Mononuclear cell (primary cell): ENCODE data around the gene COPS4. TPM values are rescaled to one million over a fixed set of nuclear protein-coding genes. Genes with fewer than 3 reads are reported as not detected.
"Not testable (repeated sequence)": the region's sequence is repeated elsewhere in the genome, so short reads cannot be mapped to it uniquely, and the experiment has no call there.

ENCODE experiments used
- H3K27me3 ChIP-seq: 2 replicates; pipeline ENCODE4 v1.6.0; 2011; ENCODE audit warnings: low read length, control low read depth; ENCODE audit not compliant: insufficient read depth
- H3K4me1 ChIP-seq: 2 replicates; pipeline ENCODE4 v1.5.1; 2011; ENCODE audit warnings: mild to moderate bottlenecking, low read length, control low read depth; ENCODE audit not compliant: insufficient read depth
- H3K4me3 ChIP-seq: 2 replicates; pipeline ENCODE4 v1.5.1; 2011; ENCODE audit warnings: mild to moderate bottlenecking, low read length, moderate library complexity
- H3K9me3 ChIP-seq: 2 replicates; pipeline ENCODE4 v1.5.1; 2011; ENCODE audit warnings: low read depth, mild to moderate bottlenecking, control low read depth, low read length
- total RNA-seq: library from RNA; depleted of rRNA; stranded (reverse); fragments of >200 nt; gene quantifications from one replicate; pipeline ENCODE4 v1.2.3, GENCODE V29; 2012

COPS4 gene
- total RNA-seq, 1 donor, result 93.3 TPM

- no peaks in the 10 kb centered on the region for H3K9me3 ChIP-seq
- no peak overlapping the region for H3K4me3 ChIP-seq
- no peaks in the 10 kb centered on the region for H3K4me1 ChIP-seq
- no peaks in the 10 kb centered on the region for H3K27me3 ChIP-seq
These were observed 11.9 kb downstream of the COPS4 start for GRCh38 chr4:83046693-83047473.

- not testable (repeated sequence) for H3K4me3 ChIP-seq, H3K4me1 ChIP-seq, H3K9me3 ChIP-seq, H3K27me3 ChIP-seq
These were observed 13.8 kb downstream of the COPS4 start for GRCh38 chr4:83048781-83049180.

GRCh38 chr4:83054928-83055327 is 19.9 kb downstream of the COPS4 start:
- Histone ChIP-seq H3K27me3 (no peaks in the 10 kb centered on the region), H3K4me3 (no peak overlapping the region), H3K9me3 (no peaks in the 10 kb centered on the region), H3K4me1 (no peaks in the 10 kb centered on the region)

- no peak overlapping the region for H3K4me3 ChIP-seq
- no peaks in the 10 kb centered on the region for H3K9me3 ChIP-seq
- H3K4me1 ChIP-seq, result no peaks in the 10 kb centered on the region
- H3K27me3 ChIP-seq, result no peaks in the 10 kb centered on the region
These were observed 27.8 kb downstream of the COPS4 start for GRCh38 chr4:83062739-83063138.

- H3K4me3 ChIP-seq, result no peak overlapping the region
- no peaks in the 10 kb centered on the region for H3K9me3 ChIP-seq
- no peaks in the 10 kb centered on the region for H3K4me1 ChIP-seq
- no peaks in the 10 kb centered on the region for H3K27me3 ChIP-seq
These were observed 30.3 kb downstream of the COPS4 start for GRCh38 chr4:83065266-83065665.

GRCh38 chr4:83067058-83067639 is 32.2 kb downstream of the COPS4 start:
- Histone ChIP-seq H3K27me3 (no peaks in the 10 kb centered on the region), H3K4me1 (no peaks in the 10 kb centered on the region), H3K9me3 (no peaks in the 10 kb centered on the region), H3K4me3 (no peak overlapping the region)

GRCh38 chr4:83071116-83071515 is 36.1 kb downstream of the COPS4 start:
- Histone ChIP-seq H3K4me1 (peaks cover 11% of the 10 kb centered on the region), H3K27me3 (no peaks in the 10 kb centered on the region), H3K4me3 (no peak overlapping the region), H3K9me3 (no peaks in the 10 kb centered on the region)

- Histone ChIP-seq H3K27me3 (no peaks in the 10 kb centered on the region), H3K9me3 (no peaks in the 10 kb centered on the region), H3K4me3 (no peak overlapping the region)
These were observed 39.2 kb downstream of the COPS4 start for GRCh38 chr4:83074086-83074704.

GRCh38 chr4:83074783-83075182 is 39.8 kb downstream of the COPS4 start:
- H3K4me1 ChIP-seq, result peaks cover 11% of the 10 kb centered on the region
- not testable (repeated sequence) for H3K4me3 ChIP-seq, H3K9me3 ChIP-seq, H3K27me3 ChIP-seq

More at GRCh38 chr4:83074086-83074704, 39.2 kb downstream of the COPS4 start:
- peaks cover 11% of the 10 kb centered on the region for H3K4me1 ChIP-seq

GRCh38 chr4:83075311-83076095 is 40.5 kb downstream of the COPS4 start:
- H3K4me1 ChIP-seq, result peaks cover 11% of the 10 kb centered on the region
- no peaks in the 10 kb centered on the region for H3K9me3 ChIP-seq
- no peaks in the 10 kb centered on the region for H3K27me3 ChIP-seq
- H3K4me3 ChIP-seq, result no peak overlapping the region

GRCh38 chr4:83080561-83080960 is 45.6 kb downstream of the COPS4 start:
- Histone ChIP-seq H3K27me3 (no peaks in the 10 kb centered on the region), H3K9me3 (no peaks in the 10 kb centered on the region), H3K4me3 (no peak overlapping the region), H3K4me1 (peaks cover 32% of the 10 kb centered on the region)

- Histone ChIP-seq H3K27me3 (no peaks in the 10 kb centered on the region), H3K4me3 (no peak overlapping the region), H3K9me3 (no peaks in the 10 kb centered on the region), H3K4me1 (peaks cover 35% of the 10 kb centered on the region)
These were observed 47.8 kb downstream of the COPS4 start for GRCh38 chr4:83082777-83083176.

GRCh38 chr4:83083925-83084475 is 49.0 kb downstream of the COPS4 start:
- no peak overlapping the region for H3K4me3 ChIP-seq
- H3K9me3 ChIP-seq, result no peaks in the 10 kb centered on the region
- no peaks in the 10 kb centered on the region for H3K27me3 ChIP-seq
- peaks cover 35% of the 10 kb centered on the region for H3K4me1 ChIP-seq

- H3K4me3 ChIP-seq, H3K27me3 ChIP-seq, H3K9me3 ChIP-seq: not testable (repeated sequence)
- H3K4me1 ChIP-seq, result peaks cover 35% of the 10 kb centered on the region
These were observed 50.0 kb downstream of the COPS4 start for GRCh38 chr4:83084956-83085355.
